Activated CD4-positive, CD25-positive, alpha-beta regulatory T cell treated with anti-CD3 and anti-CD28 coated beads, Interleukin-2, amount 50 U/mL, for 16 hours (primary cell): ENCODE data around the gene FOXL2NB.

ENCODE experiments used
- DNase-seq: peaks from one replicate; pipeline ENCODE4 v3.0.0-alpha.2; 2020; ENCODE audit warnings: low read depth, low spot score

Gene FOXL2NB

DNA sequence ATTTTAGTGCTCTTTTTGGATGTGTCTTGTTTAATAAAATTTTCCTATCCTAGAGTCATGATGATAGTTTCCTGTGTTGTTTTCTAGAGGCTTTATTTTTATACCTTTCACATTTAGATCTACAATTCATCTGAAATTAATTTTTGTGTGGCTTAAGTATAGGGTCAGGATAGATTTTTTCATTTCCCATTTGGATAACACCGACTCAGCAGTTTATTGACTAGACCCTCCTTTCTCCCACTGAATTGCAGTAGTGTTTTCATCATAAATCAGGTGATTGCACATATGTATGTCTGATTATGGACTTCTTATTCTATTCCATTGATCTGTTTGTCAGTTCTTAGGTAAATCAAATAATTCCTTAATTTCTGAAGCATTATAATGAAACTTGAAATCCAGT lies 48.7 kb downstream of the FOXL2NB start:
- no peak for DNase-seq
